Epithelial cell of prostate (primary cell): Measurements from ENCODE around the gene LCLAT1.

Experiments
- DNase-seq: peaks from one replicate; pipeline ENCODE4 v3.0.0-alpha.2; 2011; ENCODE audit warnings: low read depth, low spot score
- H3K27ac ChIP-seq: fragments of 450-650 bp; 2 replicates; pipeline ENCODE4 v1.5.1; 2017; ENCODE audit warnings: mild to moderate bottlenecking

LCLAT1 gene

GRCh38 chr2:30683236-30683956 is 236.3 kb downstream of the LCLAT1 start:
- H3K27ac ChIP-seq = no peak overlapping the region
- DNase-seq = no peak

- no peak overlapping the region for H3K27ac ChIP-seq
- no peak for DNase-seq
These were observed 237.0 kb downstream of the LCLAT1 start for GRCh38 chr2:30684026-30684425.

GRCh38 chr2:30684516-30684915 is 237.5 kb downstream of the LCLAT1 start:
- H3K27ac ChIP-seq = no peak overlapping the region
- DNase-seq = no peak

DNA sequence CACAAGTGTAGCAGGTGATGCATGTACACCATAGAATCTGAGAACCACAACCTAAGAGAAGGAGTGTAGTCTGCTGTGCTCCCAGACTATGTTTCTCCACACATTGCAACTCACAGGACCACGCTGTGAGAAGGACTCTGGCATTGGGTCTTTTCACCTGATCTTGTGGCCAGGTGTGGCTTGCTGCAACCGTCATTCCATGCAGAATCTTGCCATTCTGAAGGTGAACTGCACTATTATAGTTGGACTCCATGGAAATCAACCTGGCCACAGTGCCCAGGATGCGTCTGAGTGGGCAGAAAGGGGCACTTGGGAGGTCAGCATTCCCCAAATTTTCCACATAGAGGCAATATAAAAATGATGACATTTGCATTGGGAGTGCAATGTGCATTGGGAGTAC is 237.9 kb downstream of the LCLAT1 start:
- DNase-seq = no peak
- H3K27ac ChIP-seq = no peak overlapping the region

DNA sequence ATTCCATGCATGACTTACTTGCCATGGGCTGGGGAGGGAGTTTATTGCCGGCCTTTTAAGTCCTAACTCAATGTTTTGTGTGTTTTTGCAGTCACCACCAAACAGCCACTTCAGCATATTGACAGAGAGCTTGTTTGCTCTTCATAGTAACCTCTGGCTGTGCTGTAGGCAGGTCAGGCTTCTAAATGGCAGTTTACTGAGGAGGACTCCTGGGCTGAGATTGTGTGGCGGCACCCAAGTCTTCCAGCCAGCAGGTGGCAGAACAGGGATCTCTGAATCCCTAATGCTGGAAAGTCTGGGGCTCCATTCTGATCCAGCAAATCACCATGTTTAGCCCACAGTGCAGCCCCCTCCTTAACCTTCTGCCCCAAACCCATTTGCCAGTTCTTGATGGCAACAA is 239.0 kb downstream of the LCLAT1 start:
- no peak for DNase-seq

DNA sequence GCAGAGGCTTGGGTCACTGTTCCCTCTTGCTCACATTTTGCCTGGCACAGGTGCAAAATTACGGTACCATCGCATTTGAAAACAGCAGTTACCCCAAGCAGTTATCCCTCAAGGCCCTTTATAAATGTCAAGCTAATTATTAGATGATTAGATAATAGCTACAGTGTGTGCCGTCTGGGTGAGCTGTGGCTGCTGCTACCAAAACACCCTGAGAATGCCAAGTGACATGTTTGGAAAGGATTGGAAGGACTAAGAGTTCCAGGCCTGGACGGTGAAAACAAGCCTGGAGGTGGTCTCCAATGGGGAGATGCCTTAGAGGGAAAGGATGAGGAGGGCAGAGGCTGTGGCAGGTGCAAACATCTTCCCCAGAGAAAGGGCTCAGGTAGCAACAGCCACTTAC is 239.6 kb downstream of the LCLAT1 start:
- DNase-seq = no peak
- H3K27ac ChIP-seq = no peak overlapping the region

More for the DNA sequence above, 239.0 kb downstream of the LCLAT1 start:
- H3K27ac ChIP-seq = no peak overlapping the region

DNA sequence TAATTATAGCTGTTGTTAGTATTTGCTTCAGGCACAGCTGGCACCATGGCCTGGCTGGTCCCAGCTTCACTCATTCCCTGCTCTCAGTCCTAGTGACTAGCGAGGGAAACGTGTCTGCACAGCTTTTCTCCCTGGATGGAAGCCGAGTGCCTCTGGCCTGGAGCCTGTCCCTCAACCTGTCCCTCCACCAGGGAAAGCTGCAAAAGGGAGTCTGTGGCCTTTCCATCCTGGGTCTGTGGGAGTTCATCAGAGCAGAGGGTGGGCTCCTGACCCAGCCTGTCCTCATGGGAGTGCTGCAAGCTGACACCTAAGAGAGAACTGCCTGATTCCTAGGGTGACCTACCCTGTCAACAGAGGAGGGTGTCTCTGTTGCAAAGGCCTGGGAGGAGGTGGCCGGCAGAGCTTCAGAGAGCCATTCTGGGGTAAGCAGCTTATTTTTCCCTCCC is 241.9 kb downstream of the LCLAT1 start:
- DNase-seq = no peak

GRCh38 chr2:30689496-30690125 is 242.6 kb downstream of the LCLAT1 start:
- H3K27ac ChIP-seq = no peak overlapping the region
- DNase-seq = no peak

More for the DNA sequence above, 241.9 kb downstream of the LCLAT1 start:
- no peak overlapping the region for H3K27ac ChIP-seq

GRCh38 chr2:30690126-30690561 is 243.1 kb downstream of the LCLAT1 start:
- no peak overlapping the region for H3K27ac ChIP-seq
- no peak for DNase-seq

- no peak for DNase-seq
- H3K27ac ChIP-seq = no peak overlapping the region
These were observed 244.3 kb downstream of the LCLAT1 start for GRCh38 chr2:30691091-30691947.

- H3K27ac ChIP-seq = no peak overlapping the region
These were observed 245.1 kb downstream of the LCLAT1 start for GRCh38 chr2:30691948-30692828.

GRCh38 chr2:30692829-30693275 is 245.8 kb downstream of the LCLAT1 start:
- H3K27ac ChIP-seq = no peak overlapping the region
- no peak for DNase-seq

More at GRCh38 chr2:30691948-30692828, 245.1 kb downstream of the LCLAT1 start:
- DNase-seq = no peak
